ENCODE measurements around the gene NGFR.

The NGFR gene

GRCh38 chr17:49514071-49514721 lies 19.1 kb downstream of the NGFR start:
- no peak for DNase-seq (ENCODE audit: low read depth in 2 of 2, low spot score in 1 of 2)

GRCh38 chr17:49515196-49515770 lies 20.2 kb downstream of the NGFR start:
- no peak for DNase-seq (ENCODE audit: low read depth in 2 of 2, low spot score in 1 of 2)

GRCh38 chr17:49516180-49516579 lies 21.1 kb downstream of the NGFR start:
- no peak for DNase-seq (ENCODE audit: low read depth in 2 of 2, low spot score in 1 of 2)

GRCh38 chr17:49518346-49519078 lies 23.4 kb downstream of the NGFR start:
- DNase-seq (ENCODE audit: low read depth in 2 of 2, low spot score in 1 of 2) = no peak

- no peak for DNase-seq (ENCODE audit: low read depth in 2 of 2, low spot score in 1 of 2)
These were observed 24.7 kb downstream of the NGFR start for GRCh38 chr17:49519781-49520180.

GRCh38 chr17:49520386-49521087 lies 25.4 kb downstream of the NGFR start:
- DNase-seq (ENCODE audit: low read depth in 2 of 2, low spot score in 1 of 2) = no peak

- DNase-seq (ENCODE audit: low read depth in 2 of 2, low spot score in 1 of 2) = no peak
These were observed 26.0 kb downstream of the NGFR start for GRCh38 chr17:49521088-49521450.

GRCh38 chr17:49521471-49522356 lies 26.6 kb downstream of the NGFR start:
- DNase-seq (ENCODE audit: low read depth in 2 of 2, low spot score in 1 of 2) = no peak

GRCh38 chr17:49522357-49522890 lies 27.3 kb downstream of the NGFR start:
- no peak for DNase-seq (ENCODE audit: low read depth in 2 of 2, low spot score in 1 of 2)

GRCh38 chr17:49523196-49523595 lies 28.1 kb downstream of the NGFR start:
- DNase-seq (ENCODE audit: low read depth in 2 of 2, low spot score in 1 of 2) = no peak

GRCh38 chr17:49523706-49524472 lies 28.8 kb downstream of the NGFR start:
- peak in 1 of 2 donors; percentile 10 for DNase-seq (ENCODE audit: low read depth in 2 of 2, low spot score in 1 of 2)

GRCh38 chr17:49524473-49525359 lies 29.6 kb downstream of the NGFR start:
- DNase-seq (ENCODE audit: low read depth in 2 of 2, low spot score in 1 of 2) = no peak

- no peak for DNase-seq (ENCODE audit: low read depth in 2 of 2, low spot score in 1 of 2)
These were observed 31.0 kb downstream of the NGFR start for GRCh38 chr17:49525831-49526741.

GRCh38 chr17:49527927-49528651 lies 33.0 kb downstream of the NGFR start:
- no peak for DNase-seq (ENCODE audit: low read depth in 2 of 2, low spot score in 1 of 2)

- DNase-seq (ENCODE audit: low read depth in 2 of 2, low spot score in 1 of 2) = no peak
These were observed 33.9 kb downstream of the NGFR start for GRCh38 chr17:49528966-49529365.

- no peak for DNase-seq (ENCODE audit: low read depth in 2 of 2, low spot score in 1 of 2)
These were observed 35.0 kb downstream of the NGFR start for GRCh38 chr17:49530118-49530517.

- no peak for DNase-seq (ENCODE audit: low read depth in 2 of 2, low spot score in 1 of 2)
These were observed 48.8 kb downstream of the NGFR start for GRCh38 chr17:49543860-49544259.

Measured in stimulated activated CD8-positive, alpha-beta memory T cell treated with anti-CD3 and anti-CD28 coated beads, Interleukin-4, amount 100 ng/mL, for 4 hours (primary cell).